GM23338 (cell line): Measurements from ENCODE around the gene RPS2.

Experiments
- CREB1 ChIP-seq: fragments of 250-450 bp; sonication (Bioruptor Pico); IDR thresholded peaks from 2 replicates; pipeline ENCODE4 v1.5.0; 2020; ENCODE audit warnings: low read depth, mild to moderate bottlenecking, moderate library complexity
- CTCF ChIP-seq, 2 experiments: fragments of 200-600 bp in 1 of 2; sonication (generic) in 1 of 2; conservative IDR thresholded peaks; 2 replicates each; pipeline versions ENCODE4 v1.5.1 to v1.6.1; 2016 to 2017; ENCODE audit warnings: antibody characterized with exemption in 2 of 2, low read depth in 2 of 2, mild to moderate bottlenecking in 2 of 2, moderate library complexity in 1 of 2
- EZH2 ChIP-seq: fragments of 200-600 bp; sonication (generic); IDR thresholded peaks from one replicate; pipeline ENCODE4 v1.8.0; 2017; ENCODE audit warnings: antibody characterized with exemption, mild to moderate bottlenecking, low read depth; ENCODE audit not compliant: unreplicated experiment
- EZH2phosphoT487 ChIP-seq: fragments of 200-600 bp; sonication (generic); IDR thresholded peaks from one replicate; pipeline ENCODE4 v1.8.1; 2018; ENCODE audit warnings: antibody characterized with exemption; ENCODE audit not compliant: unreplicated experiment
- JUNB ChIP-seq: IDR thresholded peaks from one replicate; pipeline ENCODE4 v1.6.1; 2016; ENCODE audit warnings: antibody characterized with exemption; ENCODE audit not compliant: unreplicated experiment
- POLR2AphosphoS5 ChIP-seq: IDR thresholded peaks from 2 replicates; pipeline ENCODE4 v1.6.1; 2016; ENCODE audit warnings: antibody characterized with exemption, low read depth
- REST ChIP-seq: IDR thresholded peaks from one replicate; pipeline ENCODE4 v1.6.1; 2018; ENCODE audit warnings: antibody characterized with exemption; ENCODE audit not compliant: unreplicated experiment

- TF ChIP-seq CTCF (conservative IDR thresholded peaks at IDR 0.05; ENCODE audit: low read depth in 2 of 2), result no peak
- TF ChIP-seq EZH2phosphoT487, result no peak
- TF ChIP-seq POLR2AphosphoS5, result no peak
- no peak for TF ChIP-seq EZH2
- no peak for TF ChIP-seq REST
- TF ChIP-seq JUNB, result no peak
- no peak for TF ChIP-seq CREB1 (CRISPR knock-in tag)
Measured at GRCh38 chr16:1930338-1930720, 34.3 kb downstream of the RPS2 start.
